ENCODE results near the gene DAPK1.

The DAPK1 gene

DNA sequence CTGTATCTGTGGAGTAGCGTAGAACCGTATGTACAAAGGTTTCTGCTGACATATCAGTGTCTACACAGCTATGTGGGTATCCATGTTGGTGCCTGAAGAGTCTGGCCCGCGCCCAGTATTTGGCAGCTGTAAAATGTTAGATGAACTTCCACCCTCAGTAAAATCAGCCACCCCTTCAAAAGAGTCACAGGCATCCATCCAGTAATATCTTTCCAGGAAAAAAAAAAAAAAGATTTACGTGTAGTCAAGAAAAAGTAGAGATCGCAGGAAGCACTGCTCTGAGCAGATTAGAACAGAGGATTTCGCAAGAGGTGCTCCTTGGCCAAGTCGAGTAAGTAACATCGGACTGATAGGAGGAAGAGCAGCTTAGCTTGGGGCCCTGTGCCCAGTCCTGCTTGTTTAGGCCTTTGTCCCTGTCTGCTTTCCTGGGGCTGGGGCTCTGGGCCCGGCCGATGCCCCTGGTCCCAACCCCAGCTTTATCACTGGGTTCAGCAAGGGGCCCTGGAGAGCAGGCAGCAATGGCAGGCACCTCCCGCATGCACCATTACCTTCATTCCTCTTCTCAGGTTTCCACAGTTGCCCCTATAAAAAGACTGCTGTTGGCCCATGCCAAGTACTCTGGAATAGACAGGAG lies 21.2 kb downstream of the DAPK1 start:
- DNase-seq, result no peak

DNA sequence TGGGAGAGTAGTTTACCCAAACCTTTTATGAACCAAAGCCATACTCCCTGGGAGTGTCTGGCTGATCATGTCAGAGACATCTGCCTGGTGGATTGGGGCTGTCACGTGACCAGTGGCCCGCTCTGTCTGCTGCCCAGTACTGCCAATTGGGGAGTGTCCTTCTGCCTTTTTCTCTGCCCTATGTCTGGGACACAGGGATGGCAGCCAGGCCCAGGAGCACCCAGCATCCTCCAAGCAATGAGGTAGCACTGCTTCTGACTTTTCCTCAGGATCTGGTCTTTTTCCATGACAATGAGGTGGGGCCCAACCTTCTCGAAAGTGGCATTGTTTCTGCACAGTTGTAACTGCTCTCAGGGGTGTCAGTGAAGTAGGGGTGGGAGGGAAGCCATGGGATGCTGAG lies 21.8 kb downstream of the DAPK1 start:
- DNase-seq, result no peak

DNA sequence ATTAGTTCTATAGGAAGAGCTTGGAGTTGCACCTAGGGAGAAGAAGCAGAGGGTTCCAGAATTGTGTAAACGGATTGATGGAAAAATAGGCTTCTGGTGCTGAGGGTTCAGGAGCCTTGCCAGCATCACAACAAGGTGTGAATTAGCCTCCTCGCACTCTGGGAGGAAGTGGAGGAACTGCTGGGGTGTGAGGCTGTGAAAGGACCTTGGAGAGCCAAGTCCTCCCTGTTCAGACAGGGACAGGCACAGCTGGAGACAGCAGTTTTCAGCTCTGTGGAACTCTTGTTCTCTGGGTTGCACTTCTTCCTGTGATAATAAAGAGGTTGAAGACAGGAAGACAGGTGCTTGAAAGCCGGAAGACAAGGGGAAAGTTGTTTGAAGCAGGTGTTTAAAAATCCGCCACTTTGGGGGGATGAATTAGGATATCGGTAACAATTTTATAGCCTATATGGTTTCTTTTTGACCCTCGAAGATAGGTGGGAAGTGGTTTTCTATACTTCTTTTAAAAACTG lies 22.6 kb downstream of the DAPK1 start:
- no peak for DNase-seq

DNA sequence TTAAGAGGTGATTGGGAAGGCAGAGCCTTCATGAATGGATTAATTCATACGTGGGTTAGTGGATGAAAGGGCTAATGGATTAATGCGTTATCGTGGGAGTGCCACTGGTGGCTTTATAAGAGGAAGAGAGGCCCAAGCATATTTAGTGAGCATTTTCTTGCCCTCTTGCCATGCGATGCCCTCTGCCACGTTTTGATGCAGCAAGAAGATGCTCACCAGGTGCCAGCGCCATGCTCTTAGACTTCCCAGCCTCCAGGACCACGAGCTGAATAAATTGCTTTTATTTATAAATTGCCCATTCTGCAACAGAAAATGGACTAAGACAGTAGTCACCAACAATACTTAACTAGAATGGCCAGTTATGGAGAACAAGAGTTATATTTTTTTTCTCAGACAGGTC lies 24.2 kb downstream of the DAPK1 start:
- DNase-seq, result no peak

DNA sequence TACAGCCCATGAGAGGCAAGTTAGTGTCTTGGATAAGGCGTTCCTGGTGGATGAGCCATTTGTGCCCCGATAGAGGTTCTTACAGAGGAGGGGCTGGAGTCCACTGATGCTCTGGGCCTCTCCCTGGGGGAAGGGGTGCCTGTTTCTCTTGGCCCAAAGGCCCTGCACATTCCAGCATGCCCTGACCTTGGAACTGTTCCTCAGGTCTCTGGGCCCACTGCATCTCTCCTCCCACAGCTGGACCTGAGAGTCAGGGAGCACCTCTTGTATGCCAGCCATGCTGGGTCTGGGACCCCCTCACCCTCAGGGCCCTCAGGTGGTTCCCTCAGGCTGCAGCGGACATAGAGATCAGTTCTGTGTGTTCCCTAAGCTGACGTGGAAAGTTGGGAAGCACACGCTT lies 26.4 kb downstream of the DAPK1 start:
- DNase-seq, result no peak

DNA sequence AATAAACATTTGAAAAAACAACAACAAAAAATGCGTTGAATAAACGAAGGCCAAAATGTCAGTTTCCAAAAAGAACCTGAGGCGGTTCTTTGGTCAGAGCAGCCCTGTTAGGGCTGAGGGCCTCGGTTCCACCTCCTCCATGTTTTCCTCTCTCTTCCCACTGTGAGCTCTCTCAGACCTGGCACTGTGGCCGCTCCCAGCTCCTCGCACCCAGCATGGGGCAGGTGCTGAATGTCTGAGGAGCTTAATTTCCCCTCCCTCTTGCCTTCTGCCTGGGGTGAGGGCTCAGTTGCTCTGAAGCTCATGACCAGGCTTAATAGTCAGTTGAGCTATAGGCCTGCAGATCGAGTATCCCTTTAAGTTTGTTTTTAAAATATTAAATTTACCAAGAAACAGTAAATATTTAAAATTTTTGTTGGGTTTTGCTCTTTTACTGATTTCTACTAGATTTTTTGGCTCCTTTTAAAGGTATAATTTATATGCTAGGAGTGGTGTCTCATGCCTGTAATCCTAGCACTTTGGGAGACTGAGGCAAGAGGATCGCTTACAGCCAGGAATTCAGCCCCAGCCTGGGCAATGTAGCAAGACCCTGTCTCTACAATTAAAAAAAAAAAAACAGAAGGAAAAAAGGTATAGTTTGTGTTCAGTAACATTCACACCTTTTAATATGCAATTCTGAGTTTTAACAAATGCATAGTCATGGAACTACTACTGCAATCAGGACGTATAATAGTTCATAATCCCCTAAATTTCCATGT lies 28.1 kb downstream of the DAPK1 start:
- no peak for DNase-seq

DNA sequence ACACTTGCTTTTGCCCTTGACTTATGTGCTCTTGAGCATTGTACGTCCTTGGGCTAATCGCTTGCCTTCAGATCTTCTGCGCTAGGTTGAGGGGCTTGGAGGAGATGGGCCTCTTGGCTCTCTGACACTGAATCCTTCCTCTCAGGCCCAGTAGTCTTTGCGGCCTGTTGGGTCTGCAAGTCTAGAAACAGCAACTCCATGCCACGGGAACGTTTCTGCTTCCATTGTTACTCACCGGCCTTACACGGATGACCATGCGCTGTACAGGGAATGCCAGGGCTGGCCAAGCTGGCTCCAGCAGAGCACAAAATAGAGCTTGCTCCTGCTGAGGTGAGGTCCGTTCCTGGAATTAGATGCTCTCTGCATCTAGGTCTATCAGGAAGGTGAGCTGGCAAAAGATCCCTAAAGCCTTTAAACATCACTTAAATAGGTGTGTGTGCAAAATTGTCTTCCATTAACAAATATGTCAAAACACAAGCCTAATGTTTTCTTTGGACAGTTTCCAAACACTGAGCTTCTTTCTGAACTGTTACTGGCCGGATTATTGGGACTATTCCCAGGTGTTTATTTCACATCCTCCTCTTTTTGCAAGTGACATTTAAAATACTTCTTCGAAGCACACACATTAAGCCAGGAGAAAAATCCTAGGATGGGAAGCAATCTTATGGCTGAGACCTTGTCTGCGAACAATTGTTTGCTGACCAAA lies 29.7 kb downstream of the DAPK1 start:
- DNase-seq, result no peak

DNA sequence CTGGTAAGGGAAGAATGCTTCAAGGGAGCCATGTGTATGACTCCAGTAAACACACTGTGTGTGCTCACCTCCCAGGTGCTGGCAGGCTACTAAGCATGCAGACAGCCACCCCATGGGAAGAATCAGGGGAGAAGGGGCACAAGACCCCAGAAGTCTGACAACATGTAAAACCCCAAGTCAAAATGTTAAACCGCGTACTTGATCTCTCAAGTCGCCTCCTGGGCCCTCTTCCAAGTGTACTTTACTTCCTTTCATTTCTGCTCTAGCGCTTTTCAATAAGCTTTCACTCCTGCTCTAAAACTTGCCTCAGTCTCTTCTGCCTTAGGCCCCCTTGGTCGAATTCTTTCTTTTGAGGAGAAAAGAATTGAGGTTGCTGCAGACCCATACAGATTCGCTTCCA lies 31.3 kb downstream of the DAPK1 start:
- no peak for DNase-seq

DNA sequence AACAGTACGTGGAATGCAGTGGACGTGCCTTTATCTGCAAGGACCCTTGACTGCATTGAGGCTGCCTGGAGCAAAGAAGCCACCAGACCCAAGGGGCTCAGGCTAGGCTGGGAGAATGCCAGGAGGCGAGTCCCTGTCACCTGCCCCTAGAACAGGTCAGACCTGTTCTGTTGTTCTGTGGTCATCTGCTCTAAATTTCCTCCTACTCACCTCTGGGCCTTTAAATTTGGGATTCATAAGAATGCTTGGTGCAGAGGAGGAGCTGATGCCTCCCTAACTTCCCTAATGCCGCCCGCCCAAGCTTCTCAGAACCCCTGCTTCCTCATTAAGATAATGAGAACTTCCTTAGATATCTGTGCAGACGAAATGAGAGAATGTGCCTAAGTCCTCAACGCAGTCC lies 32.0 kb downstream of the DAPK1 start:
- DNase-seq, result no peak

DNA sequence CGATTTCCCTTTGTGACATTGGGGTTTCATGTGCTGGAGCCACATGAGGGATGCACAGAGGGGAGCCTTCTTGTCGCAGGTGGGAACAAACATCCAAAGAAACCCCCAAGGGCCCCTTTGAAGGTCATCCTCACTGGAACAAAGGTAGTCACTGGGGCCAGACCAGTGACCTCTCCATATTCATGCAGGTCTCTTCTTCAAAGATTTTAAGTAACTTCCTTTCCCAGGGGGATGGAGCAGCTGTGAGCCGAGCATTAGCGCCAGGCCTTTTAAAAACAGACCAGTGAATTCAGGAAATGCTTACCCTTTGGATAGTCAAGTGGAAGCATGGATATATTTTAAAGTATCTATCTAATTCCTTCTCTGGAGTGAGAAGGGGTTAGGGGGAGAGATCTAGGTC lies 33.0 kb downstream of the DAPK1 start:
- no peak for DNase-seq

DNA sequence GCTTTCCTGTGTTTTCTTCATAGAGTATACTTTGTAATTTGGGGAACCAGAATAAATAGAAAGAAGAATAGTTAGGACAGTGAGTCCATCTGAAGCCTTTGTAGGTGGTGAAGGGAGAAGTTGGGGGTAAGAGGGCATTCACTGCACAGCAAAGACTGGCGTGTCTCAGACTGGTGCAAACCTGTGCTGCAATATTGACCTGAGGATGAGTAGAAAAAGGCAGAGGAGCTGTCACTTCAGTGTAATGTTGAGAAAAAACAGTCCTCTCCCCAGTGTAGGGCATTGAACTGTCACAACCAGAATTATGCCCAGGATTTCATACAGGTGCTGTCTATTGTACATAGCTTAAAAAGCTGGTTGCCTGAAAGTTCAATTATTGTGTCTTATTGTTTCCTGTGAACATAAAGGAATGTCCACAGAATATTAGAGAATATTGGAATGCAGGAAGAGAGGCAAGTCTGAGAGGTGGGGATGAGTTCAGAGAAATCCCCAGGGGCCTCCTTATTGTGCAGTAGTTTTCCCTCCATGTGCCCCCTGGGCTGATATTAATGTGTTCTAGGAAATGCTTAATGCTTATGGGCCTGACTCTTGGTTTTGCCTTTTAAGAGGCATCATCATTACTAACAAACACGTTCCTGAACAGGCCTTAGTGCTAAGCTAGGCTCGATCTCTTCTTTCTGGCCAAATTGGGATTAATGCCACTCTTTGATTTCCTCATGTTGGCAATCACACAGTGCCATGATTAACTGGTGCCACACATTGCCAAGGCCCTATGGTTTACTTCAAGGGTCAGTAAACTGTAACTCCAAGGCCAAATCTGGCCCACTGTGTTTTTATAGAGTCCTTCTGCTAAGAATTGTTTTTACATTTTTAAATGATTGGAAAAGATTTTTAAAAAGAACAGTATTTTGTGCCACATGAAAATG lies 34.0 kb downstream of the DAPK1 start:
- DNase-seq, result no peak

DNA sequence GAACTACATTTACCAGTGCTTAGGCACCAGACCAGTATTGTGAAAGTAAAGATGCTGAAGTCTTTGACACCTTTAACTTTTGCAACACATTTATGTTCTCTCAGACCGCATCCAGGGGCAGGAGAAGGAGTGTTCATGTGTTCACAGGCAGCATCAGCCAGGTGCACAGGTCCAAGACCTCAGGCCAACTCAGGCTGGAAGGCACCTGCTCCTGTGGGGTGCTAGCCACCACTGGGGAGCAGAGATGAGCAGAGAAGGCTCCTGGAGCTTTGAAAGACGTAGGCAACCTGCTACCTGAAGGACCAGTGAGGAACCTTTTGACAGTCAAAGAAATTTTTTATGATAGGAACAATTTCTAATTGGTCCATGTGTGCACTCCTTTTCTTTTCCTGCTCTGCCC lies 35.6 kb downstream of the DAPK1 start:
- DNase-seq, result no peak

DNA sequence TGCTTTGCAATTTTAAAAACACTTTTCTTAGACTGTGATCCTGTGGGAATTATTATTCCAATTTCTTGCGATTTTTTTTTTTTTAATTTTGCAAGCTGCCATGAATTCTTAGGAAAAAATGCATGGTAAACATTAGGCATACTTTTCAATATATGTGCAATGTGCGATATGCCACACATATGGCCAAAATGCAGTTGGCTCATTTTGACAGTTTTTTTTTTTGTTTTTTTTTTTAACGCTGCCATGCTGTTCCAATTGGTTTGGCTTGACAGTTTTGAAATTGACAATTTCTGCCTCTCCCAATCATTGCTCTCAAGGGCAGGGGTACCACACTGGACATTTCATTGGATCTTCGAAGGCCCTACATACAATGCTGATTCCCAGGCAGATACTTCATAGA lies 36.4 kb downstream of the DAPK1 start:
- DNase-seq, result no peak

DNA sequence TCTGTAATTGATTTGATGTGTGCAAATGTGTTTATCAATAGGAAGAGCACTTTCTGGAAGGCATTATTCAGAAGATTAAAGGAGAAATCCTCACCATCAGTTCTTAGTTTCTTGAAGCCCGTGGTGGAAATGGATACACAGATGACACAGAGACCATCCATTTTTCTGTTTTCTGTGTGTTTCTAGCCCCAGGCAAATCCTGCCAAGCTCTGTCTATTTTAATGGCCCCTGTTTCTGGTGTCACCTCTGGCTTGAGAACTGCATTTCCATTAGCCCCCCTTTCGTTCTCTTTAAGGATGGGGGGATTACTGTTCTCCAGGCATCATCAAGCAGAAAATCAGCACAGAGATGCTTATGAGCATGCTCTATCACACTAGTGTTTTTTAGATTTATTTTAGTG lies 37.3 kb downstream of the DAPK1 start:
- DNase-seq, result no peak

DNA sequence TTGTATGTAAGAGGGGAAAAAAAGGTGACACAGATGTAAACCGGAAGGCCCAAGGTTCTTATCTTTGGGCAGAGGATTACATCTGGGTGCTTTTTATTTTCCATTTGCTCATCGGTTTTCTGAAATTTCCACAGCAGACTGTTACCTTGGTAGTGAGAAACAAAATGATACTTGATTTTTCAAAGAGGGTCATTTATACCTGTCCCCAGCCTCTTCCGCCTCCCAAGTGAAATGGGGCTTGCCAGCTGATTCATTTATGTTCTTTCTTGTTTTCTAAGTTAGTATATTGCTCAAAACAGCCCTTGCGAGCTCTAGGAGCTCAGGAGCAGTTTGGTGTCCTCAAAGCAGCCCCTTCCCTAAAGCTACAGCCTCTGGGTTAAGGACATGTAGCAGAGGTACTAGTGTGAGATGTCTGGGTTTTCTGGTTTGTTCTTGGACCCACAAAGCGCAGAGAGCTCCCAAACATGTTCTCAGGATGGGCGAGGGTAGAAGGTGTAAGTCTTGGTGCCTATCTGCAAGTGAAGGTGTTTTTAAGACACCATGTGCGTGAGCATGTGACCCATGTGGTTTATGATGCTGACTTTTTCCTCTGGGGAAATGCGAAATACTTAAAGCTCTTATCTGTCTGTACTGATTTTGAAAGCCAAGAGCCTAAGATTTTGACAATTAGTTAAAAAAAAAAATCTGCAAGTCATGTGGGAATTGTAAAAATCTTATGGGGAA lies 38.3 kb downstream of the DAPK1 start:
- no peak for DNase-seq

DNA sequence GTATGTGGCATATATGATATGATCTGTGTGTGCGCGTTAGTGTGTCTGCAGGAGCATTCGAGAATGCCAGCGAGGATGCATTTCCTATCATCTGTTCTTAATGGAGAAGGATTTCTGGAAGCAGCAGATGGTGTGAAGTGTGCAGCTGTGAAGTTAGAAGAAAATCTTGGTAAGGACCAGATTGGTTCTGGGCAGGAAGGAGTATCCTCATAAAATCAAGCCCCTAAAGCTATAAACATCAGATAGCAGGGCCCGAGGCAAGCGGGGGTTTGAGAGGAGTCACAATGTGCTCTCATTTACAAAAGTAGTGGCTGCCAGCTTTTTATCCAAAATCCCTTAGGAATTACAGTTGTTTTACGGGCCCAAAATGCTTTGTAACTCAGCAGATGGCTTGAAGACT lies 40.0 kb downstream of the DAPK1 start:
- no peak for DNase-seq

DNA sequence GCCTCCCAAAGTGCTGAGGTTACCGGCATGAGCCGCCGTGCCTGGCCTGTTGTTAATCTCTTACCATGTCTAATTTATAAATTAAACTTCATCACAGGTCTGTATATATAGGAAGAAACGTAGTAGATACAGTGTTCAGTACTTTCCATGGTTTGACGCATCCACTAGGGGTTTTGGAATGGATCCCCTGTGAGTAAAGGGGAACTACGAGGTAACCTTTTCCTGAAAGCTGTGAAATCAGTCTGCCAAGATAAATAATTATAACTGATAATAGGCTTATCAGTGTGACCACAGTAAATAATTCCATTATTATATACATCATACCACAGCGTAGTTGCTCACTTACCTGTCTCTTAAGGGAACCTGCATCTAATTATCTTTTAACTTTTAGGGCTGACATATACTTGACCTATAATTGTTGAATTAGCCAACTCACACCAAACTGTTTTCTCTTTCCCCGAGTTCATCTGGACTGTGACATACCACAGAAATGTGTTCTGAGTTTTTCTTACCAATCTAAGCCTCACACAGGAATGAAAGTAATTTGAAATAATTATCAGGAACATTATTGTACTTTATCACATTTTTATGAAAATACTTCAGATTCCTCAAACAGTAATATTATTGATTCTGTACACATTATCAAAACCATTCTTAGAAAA lies 42.9 kb downstream of the DAPK1 start:
- no peak for DNase-seq

DNA sequence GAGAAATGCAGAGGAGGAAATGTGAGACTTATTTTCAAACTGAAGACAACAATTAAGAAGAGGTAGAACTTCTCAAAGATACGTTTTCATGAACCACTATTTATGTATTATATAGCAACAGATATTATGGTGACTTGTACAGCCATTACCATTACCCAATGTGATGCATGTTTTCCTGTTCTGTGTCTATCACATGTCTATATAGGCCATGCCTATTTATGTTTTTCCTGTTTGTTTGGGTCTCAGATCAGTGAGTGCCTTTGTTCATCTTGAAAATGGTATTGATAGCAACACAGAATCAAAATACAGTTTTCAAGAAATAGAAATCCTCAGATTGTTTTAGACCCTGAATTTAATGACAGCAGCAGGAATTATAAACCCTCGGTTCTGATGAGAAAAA lies 44.0 kb downstream of the DAPK1 start:
- no peak for DNase-seq

DNA sequence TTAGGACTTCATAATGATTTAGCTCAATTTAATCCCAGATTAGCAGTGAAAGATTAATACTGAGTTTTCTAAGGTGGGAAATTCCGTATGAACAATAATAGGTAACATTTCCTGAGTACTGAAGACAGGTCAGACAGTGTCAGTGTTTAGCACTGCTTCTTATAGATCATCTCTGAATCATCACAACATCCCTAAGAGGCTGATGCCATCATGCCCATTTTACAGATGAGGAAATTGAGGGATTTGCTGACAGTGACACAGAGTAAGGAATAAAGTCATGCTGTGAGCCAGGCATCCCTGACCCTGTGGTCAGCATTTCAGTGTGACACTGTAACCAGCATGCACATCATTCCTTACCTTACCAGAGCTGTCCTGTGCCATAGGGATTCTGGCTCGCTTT lies 44.5 kb downstream of the DAPK1 start:
- DNase-seq, result no peak

DNA sequence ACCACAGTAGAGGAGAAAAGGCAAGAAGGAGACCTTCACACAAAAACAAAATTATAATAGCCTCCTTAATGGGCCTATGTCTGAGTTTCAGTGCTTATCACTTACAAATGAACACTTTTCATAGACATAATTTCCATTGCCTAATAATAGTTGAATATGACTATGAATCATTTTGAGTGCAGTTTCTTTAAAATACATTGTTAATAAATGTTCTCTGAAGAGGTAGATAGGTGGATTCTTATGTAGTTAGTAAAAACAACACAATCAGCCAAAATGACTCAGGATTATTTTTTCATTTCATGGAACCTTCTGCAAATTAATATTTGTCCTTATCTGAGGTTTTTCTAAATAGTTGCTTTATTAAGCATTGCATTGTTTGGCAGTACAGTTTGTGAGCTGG lies 45.6 kb downstream of the DAPK1 start:
- no peak for DNase-seq

DNA sequence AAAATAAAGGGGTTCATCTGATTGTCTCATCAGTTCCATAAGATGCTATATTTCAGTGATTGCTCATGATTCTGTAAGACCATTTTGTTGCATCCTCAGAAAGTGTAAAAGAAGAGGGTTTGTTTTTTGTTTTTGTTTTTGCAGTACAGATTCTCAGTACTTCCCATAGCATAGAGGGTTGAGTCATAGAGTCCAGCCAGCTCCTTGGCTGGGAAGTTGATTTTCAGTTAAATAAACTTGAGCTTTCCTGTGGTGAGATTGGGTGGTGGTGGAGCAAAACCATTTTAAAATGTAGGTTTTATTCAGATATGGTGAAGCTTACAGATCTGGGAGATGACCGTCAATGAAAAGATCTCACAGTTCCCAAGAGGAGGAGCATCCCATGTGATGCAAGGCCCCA lies 48.2 kb downstream of the DAPK1 start:
- no peak for DNase-seq

DNA sequence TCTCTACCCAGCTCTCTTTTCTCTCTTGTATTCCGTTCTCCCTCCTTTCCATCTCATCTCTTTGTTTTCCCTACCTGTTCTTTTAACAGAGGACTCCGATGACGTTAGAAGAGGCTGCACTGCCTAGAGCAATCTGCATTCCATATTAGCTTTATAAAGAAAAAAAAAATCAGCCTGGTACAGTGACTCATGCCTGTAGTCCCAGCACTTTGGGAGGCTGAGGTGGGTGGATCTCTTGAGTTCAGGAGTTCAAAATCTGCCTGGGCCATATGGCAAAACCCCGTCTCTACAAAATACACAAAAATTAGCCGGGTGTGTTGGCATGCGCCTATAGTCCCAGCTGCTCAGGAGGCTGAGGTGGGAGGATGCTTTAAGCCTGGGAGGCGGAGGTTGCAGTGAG lies 49.0 kb downstream of the DAPK1 start:
- no peak for DNase-seq

Data from NCI-H1417 treated with DMSO at 0.1 percent for 48 hours (cell line).